ENCODE results near the gene TEX261.

DNA sequence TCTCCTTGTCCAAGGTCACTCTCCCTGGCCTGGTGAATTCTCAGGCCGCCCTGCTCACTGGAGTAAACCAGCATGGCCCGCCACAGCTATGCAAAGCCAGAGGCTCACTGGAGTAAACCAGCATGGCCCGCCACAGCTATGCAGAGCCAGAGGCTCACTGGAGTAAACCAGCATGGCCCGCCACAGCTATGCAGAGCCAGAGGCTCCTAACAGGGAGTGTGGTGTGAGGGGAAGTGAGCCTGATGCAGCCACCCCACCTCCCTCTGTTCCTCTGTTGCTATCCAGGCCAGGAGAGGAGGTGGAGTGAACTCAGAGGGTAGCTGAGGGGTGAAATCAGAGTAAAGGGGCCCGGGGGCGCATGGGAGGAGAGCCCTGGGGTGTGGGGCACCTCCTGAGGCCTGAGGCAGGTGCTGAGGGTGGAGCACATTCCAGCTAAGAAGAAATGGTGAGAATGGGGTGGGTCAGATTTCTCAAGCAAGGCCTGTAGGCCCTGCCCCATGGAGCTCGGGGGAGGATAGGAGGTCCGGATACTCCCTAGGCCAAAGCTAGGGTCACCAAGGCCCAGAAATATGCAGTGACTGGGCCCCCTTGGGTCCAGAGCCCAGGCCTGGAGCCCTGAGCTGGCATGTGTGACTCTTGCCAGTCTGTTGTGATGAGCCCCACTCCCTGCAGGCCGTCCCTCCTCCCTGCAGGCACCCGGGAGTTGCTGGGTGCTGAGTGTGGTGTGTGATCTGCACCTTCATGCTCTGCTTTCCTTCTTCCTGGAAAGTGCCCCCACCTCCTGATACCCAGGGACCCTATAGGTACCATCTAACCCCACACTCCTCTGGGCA is 57.5 kb downstream of the TEX261 start:
- no peak for TF ChIP-seq EP300 (IDR thresholded peaks at IDR 0.05)
- TF ChIP-seq, protein P1, sequence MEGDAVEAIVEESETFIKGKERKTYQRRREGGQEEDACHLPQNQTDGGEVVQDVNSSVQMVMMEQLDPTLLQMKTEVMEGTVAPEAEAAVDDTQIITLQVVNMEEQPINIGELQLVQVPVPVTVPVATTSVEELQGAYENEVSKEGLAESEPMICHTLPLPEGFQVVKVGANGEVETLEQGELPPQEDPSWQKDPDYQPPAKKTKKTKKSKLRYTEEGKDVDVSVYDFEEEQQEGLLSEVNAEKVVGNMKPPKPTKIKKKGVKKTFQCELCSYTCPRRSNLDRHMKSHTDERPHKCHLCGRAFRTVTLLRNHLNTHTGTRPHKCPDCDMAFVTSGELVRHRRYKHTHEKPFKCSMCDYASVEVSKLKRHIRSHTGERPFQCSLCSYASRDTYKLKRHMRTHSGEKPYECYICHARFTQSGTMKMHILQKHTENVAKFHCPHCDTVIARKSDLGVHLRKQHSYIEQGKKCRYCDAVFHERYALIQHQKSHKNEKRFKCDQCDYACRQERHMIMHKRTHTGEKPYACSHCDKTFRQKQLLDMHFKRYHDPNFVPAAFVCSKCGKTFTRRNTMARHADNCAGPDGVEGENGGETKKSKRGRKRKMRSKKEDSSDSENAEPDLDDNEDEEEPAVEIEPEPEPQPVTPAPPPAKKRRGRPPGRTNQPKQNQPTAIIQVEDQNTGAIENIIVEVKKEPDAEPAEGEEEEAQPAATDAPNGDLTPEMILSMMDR (IDR thresholded peaks at IDR 0.05) = no peak
- no peak for TF ChIP-seq POLR2A (IDR thresholded peaks at IDR 0.05)
- TF ChIP-seq POLR2AphosphoS5 (IDR thresholded peaks at IDR 0.05) = no peak
